C4-2B (cell line): ENCODE measurements around the gene RAPGEF4.

Experiments used
- CTCF ChIP-seq: fragments of 450-650 bp; conservative IDR thresholded peaks from 2 replicates; pipeline ENCODE4 v1.5.1; 2017; ENCODE audit warnings: mild to moderate bottlenecking
- ZFX ChIP-seq: fragments of 450-650 bp; IDR thresholded peaks from 2 replicates; pipeline ENCODE4 v1.6.1; 2017

- TF ChIP-seq CTCF = no peak
- no peak for TF ChIP-seq ZFX
Observed at GRCh38 chr2:173079141-173079540, 343.5 kb downstream of the RAPGEF4 start.
